ENCODE measurements around the gene CLIP2.
"Not testable (repeated sequence)": the region's sequence is repeated elsewhere in the genome, so short reads cannot be mapped to it uniquely, and the experiment has no call there.

Gene CLIP2

GRCh38 chr7:74412056-74412455 is 122.8 kb downstream of the CLIP2 start (continued):
- TF ChIP-seq TSHZ2 (CRISPR knock-in tag; IDR thresholded peaks at IDR 0.05) (no peak), ZNF565 (CRISPR knock-in tag; conservative IDR thresholded peaks at IDR 0.05; ENCODE audit: low read depth) (no peak), ZC3H10 (CRISPR knock-in tag; IDR thresholded peaks at IDR 0.05) (no peak)

- no peak for TF ChIP-seq GLIS3 (CRISPR knock-in tag; IDR thresholded peaks at IDR 0.05)
- no peak for TF ChIP-seq ARNTL (CRISPR knock-in tag; IDR thresholded peaks at IDR 0.05; ENCODE audit: borderline replicate concordance, low read depth)
- no peak for TF ChIP-seq BACH2 (CRISPR knock-in tag; IDR thresholded peaks at IDR 0.05; ENCODE audit: borderline replicate concordance)
- TF ChIP-seq ZC3H10 (CRISPR knock-in tag; IDR thresholded peaks at IDR 0.05) = no peak
- TF ChIP-seq CREB5 (CRISPR knock-in tag; IDR thresholded peaks at IDR 0.05; ENCODE audit: low read depth) = no peak
- TF ChIP-seq CSDC2 (CRISPR knock-in tag; IDR thresholded peaks at IDR 0.05) = no peak
- TF ChIP-seq PPARA (CRISPR knock-in tag; IDR thresholded peaks at IDR 0.05; ENCODE audit: borderline replicate concordance) = no peak
- TF ChIP-seq CSRNP3 (CRISPR knock-in tag; IDR thresholded peaks at IDR 0.05) = no peak
- no peak for TF ChIP-seq PATZ1 (CRISPR knock-in tag; IDR thresholded peaks at IDR 0.05; ENCODE audit: borderline replicate concordance)
- TF ChIP-seq SNAI2 (CRISPR knock-in tag; IDR thresholded peaks at IDR 0.05) = no peak
- TF ChIP-seq ESRRG (CRISPR knock-in tag; IDR thresholded peaks at IDR 0.05) = no peak
- TF ChIP-seq ZFP30 (CRISPR knock-in tag; IDR thresholded peaks at IDR 0.05) = no peak
- TF ChIP-seq ZFP3 (CRISPR knock-in tag; IDR thresholded peaks at IDR 0.05) = no peak
- no peak for TF ChIP-seq OSR1 (CRISPR knock-in tag; IDR thresholded peaks at IDR 0.05)
- ATAC-seq = no peak
Measured at GRCh38 chr7:74412603-74413002, 123.4 kb downstream of the CLIP2 start.

GRCh38 chr7:74414595-74415333 is 125.6 kb downstream of the CLIP2 start:
- ATAC-seq = not testable (repeated sequence)

GRCh38 chr7:74417419-74417971 is 128.3 kb downstream of the CLIP2 start:
- ATAC-seq = peak; percentile 98
- TF ChIP-seq BACH2 (CRISPR knock-in tag; IDR thresholded peaks at IDR 0.05; ENCODE audit: borderline replicate concordance) (no peak), ARNTL (CRISPR knock-in tag; IDR thresholded peaks at IDR 0.05; ENCODE audit: borderline replicate concordance, low read depth) (no peak), SNAI2 (CRISPR knock-in tag; IDR thresholded peaks at IDR 0.05) (no peak), RARB (CRISPR knock-in tag; IDR thresholded peaks at IDR 0.05) (no peak), TSHZ2 (CRISPR knock-in tag; IDR thresholded peaks at IDR 0.05) (no peak), PATZ1 (CRISPR knock-in tag; IDR thresholded peaks at IDR 0.05; ENCODE audit: borderline replicate concordance) (no peak), PPARA (CRISPR knock-in tag; IDR thresholded peaks at IDR 0.05; ENCODE audit: borderline replicate concordance) (no peak), ZFP30 (CRISPR knock-in tag; IDR thresholded peaks at IDR 0.05) (no peak), ESRRG (CRISPR knock-in tag; IDR thresholded peaks at IDR 0.05) (no peak), CSRNP3 (CRISPR knock-in tag; IDR thresholded peaks at IDR 0.05) (no peak), ZNF70 (CRISPR knock-in tag; IDR thresholded peaks at IDR 0.05) (no peak)

Data from SK-N-SH treated with all-trans-retinoic acid at 6 μM for 48 hours (cell line).